Endodermal cell (in vitro differentiated cells): ENCODE results near the gene CNTN6. TPM values are rescaled to one million over a fixed set of nuclear protein-coding genes. Genes with fewer than 3 reads are reported as not detected.

ENCODE experiments used
- DNase-seq: peaks from one replicate; pipeline ENCODE4 v3.0.0-alpha.2; 2017
- H3K27ac ChIP-seq: 2 replicates; pipeline ENCODE4 v1.5.1; 2013; ENCODE audit warnings: mild to moderate bottlenecking, low read depth, low read length, moderate library complexity
- H3K27me3 ChIP-seq: 2 replicates; pipeline ENCODE4 v1.6.1; 2013; ENCODE audit warnings: mild to moderate bottlenecking, low read length, moderate library complexity; ENCODE audit not compliant: insufficient read depth, control insufficient read depth, poor library complexity, severe bottlenecking
- H3K36me3 ChIP-seq: 2 replicates; pipeline ENCODE4 v1.7.0; 2013; ENCODE audit warnings: mild to moderate bottlenecking, low read length, moderate library complexity; ENCODE audit not compliant: control insufficient read depth, insufficient read depth
- H3K4me1 ChIP-seq: one replicate; pipeline ENCODE4 v1.7.0; 2013; ENCODE audit warnings: low read length; ENCODE audit not compliant: control insufficient read depth, insufficient read depth
- H3K4me3 ChIP-seq: 2 replicates; pipeline ENCODE4 v1.5.1; 2013; ENCODE audit warnings: mild to moderate bottlenecking, low read length, moderate library complexity
- H3K9ac ChIP-seq: 2 replicates; pipeline ENCODE4 v1.6.1; 2013; ENCODE audit warnings: mild to moderate bottlenecking, low read length, moderate library complexity; ENCODE audit not compliant: poor library complexity, severe bottlenecking; ENCODE audit errors: extremely low read depth
- H3K9me3 ChIP-seq: 2 replicates; pipeline ENCODE4 v1.6.1; 2013; ENCODE audit warnings: mild to moderate bottlenecking, low read length, moderate library complexity; ENCODE audit not compliant: control insufficient read depth
- H3K27ac Mint-ChIP-seq: 2 replicates; pipeline ENCODE4 v1.8.0; 2020; ENCODE audit warnings: mixed read lengths
- H3K27me3 Mint-ChIP-seq: 2 replicates; pipeline ENCODE4 v1.8.0; 2021; ENCODE audit warnings: mild to moderate bottlenecking, mixed read lengths; ENCODE audit not compliant: insufficient read depth
- H3K36me3 Mint-ChIP-seq: 2 replicates; pipeline ENCODE4 v1.8.0; 2020; ENCODE audit warnings: low read depth, mixed read lengths
- H3K4me1 Mint-ChIP-seq: 2 replicates; pipeline ENCODE4 v1.8.0; 2020; ENCODE audit warnings: mixed read lengths
- H3K4me3 Mint-ChIP-seq: 2 replicates; pipeline ENCODE4 v1.8.0; 2020; ENCODE audit warnings: mild to moderate bottlenecking, moderate library complexity, mixed read lengths
- H3K9me3 Mint-ChIP-seq: 2 replicates; pipeline ENCODE4 v1.8.0; 2020; ENCODE audit warnings: mild to moderate bottlenecking, mixed read lengths
- WGBS, 2 experiments: methylation state at CpG; one replicate each; pipeline versions ENCODE4 v1.1.5 to v1.1.7; 2013; ENCODE audit warnings: missing lambda C conversion rate in 2 of 2, mixed read lengths in 1 of 2; ENCODE audit not compliant: insufficient coverage in 1 of 2, insufficient read length in 1 of 2; 5-methylcytosine and 5-hydroxymethylcytosine counted together
- total RNA-seq, 2 donors: library from RNA; stranded (reverse); fragmentation: NEBNext Ultra II Directional in 1 of 2; extraction: Animal tissue kit (Norgen Biotek cat#: 25700) in 1 of 2; gene quantifications; 2 replicates in 1 of 2; 3 replicates in 1 of 2; pipeline ENCODE4 v1.2.1, GENCODE V29; 2021
- TF ChIP-seq, protein P1 (sequence below): fragments of 200-600 bp; sonication (generic); conservative IDR thresholded peaks from 2 replicates; pipeline ENCODE4 v1.5.0; 2021; ENCODE audit warnings: antibody characterized with exemption, mild to moderate bottlenecking

Gene CNTN6
- total RNA-seq, 2 donors from 2014 or later, result 0.31 to 0.51 TPM

DNA sequence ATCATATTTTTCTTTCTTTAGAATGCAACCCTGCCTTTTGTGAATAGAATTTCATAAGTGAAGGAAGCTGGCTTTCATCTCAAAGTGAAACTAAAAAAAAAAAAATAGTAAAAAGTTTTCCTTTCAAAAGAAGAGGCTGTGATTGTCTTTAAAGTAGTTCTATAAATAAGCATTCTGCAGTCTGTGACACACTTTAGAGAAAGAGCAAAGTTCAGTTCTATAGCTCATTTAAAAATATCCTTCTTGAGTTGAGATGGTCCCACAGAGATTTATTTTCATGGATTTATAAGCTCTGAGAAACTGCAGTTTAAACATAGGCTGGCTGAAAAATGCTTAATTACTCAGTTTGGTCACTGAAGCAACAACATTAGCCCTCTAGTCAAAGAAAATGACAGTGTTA is 36.1 kb upstream of the CNTN6 start:
- no peak overlapping the region for H3K27ac Mint-ChIP-seq
- H3K4me3 Mint-ChIP-seq, result no peak overlapping the region
- H3K36me3 Mint-ChIP-seq, result no peaks in the 10 kb centered on the region
- no peaks in the 10 kb centered on the region for H3K27me3 ChIP-seq
- no peaks in the 10 kb centered on the region for H3K9me3 Mint-ChIP-seq
- no peak overlapping the region for H3K9ac ChIP-seq
- no peaks in the 10 kb centered on the region for H3K4me1 ChIP-seq
- no peak for DNase-seq
- TF ChIP-seq, protein P1, sequence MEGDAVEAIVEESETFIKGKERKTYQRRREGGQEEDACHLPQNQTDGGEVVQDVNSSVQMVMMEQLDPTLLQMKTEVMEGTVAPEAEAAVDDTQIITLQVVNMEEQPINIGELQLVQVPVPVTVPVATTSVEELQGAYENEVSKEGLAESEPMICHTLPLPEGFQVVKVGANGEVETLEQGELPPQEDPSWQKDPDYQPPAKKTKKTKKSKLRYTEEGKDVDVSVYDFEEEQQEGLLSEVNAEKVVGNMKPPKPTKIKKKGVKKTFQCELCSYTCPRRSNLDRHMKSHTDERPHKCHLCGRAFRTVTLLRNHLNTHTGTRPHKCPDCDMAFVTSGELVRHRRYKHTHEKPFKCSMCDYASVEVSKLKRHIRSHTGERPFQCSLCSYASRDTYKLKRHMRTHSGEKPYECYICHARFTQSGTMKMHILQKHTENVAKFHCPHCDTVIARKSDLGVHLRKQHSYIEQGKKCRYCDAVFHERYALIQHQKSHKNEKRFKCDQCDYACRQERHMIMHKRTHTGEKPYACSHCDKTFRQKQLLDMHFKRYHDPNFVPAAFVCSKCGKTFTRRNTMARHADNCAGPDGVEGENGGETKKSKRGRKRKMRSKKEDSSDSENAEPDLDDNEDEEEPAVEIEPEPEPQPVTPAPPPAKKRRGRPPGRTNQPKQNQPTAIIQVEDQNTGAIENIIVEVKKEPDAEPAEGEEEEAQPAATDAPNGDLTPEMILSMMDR, result no peak
- no peak overlapping the region for H3K4me3 ChIP-seq
- H3K36me3 ChIP-seq, result no peaks in the 10 kb centered on the region
- H3K27me3 Mint-ChIP-seq, result peaks cover 3% of the 10 kb centered on the region
- H3K4me1 Mint-ChIP-seq, result no peaks in the 10 kb centered on the region
- peaks cover 45% of the 10 kb centered on the region for H3K9me3 ChIP-seq
- H3K27ac ChIP-seq, result no peak overlapping the region

DNA sequence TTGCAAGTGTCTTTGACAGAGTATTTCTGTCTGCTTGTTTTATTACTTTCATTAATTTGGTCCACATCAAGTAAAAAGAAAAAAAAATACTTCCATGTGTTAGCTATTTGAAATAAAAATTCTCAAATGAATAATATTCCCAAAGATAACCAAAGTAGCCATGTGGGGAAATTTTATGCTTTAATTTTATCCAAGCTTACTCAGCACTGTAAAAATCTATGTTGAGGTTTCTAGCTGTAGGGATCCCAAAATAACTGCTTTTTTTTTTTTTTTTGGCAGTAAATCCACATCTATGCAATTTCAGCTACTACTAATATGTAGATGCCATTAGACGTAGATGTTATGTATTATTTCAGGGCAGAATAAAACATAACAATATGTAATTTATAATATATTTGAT is 35.4 kb upstream of the CNTN6 start:
- no peak overlapping the region for H3K4me3 Mint-ChIP-seq

DNA sequence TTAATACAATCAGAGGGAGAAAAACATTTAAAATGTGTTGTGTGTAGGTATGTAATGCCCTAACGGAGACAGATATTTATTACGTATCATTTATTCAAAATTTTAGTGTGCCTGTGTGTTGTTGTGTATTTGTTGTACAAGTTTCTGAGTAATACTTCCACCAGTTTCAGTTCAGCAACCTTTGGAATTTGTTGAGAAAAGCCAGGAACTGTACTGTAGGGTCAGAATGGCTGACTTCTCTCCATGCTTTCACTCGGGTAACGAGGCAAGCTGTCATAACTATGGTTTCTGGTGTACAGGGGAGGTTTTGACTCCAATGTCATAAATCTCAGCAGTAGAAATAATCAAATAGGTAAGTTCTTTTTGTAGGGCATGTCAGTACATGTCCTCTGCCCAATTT is 23.8 kb upstream of the CNTN6 start:
- TF ChIP-seq, protein P1, result no peak
- WGBS, 2 experiments, result 91% methylated on average over 4 of the region's 4 CpGs; no CpG with 5 or more reads in 1 of the 2 experiments

More for the DNA sequence above, 35.4 kb upstream of the CNTN6 start:
- no peaks in the 10 kb centered on the region for H3K36me3 ChIP-seq
- WGBS, 2 experiments, result no CpG with 5 or more reads among the region's 1 CpG
- H3K4me1 ChIP-seq, result no peaks in the 10 kb centered on the region
- Mint-ChIP-seq H3K36me3 (no peaks in the 10 kb centered on the region), H3K27ac (no peak overlapping the region), H3K4me1 (no peaks in the 10 kb centered on the region), H3K27me3 (peaks cover 3% of the 10 kb centered on the region), H3K9me3 (no peaks in the 10 kb centered on the region)
- H3K9ac ChIP-seq, result no peak overlapping the region
- H3K27me3 ChIP-seq, result no peaks in the 10 kb centered on the region
- H3K9me3 ChIP-seq, result peaks cover 38% of the 10 kb centered on the region
- H3K27ac ChIP-seq, result no peak overlapping the region
- DNase-seq, result no peak
- H3K4me3 ChIP-seq, result no peak overlapping the region
- TF ChIP-seq, protein P1, result no peak

More for the DNA sequence above, 23.8 kb upstream of the CNTN6 start:
- no peaks in the 10 kb centered on the region for H3K4me1 Mint-ChIP-seq
- Histone ChIP-seq H3K9ac (no peak overlapping the region), H3K27me3 (no peaks in the 10 kb centered on the region), H3K9me3 (peaks cover 51% of the 10 kb centered on the region), H3K4me1 (no peaks in the 10 kb centered on the region), H3K27ac (no peak overlapping the region), H3K36me3 (no peaks in the 10 kb centered on the region), H3K4me3 (no peak overlapping the region)
- no peaks in the 10 kb centered on the region for H3K27me3 Mint-ChIP-seq
- no peaks in the 10 kb centered on the region for H3K9me3 Mint-ChIP-seq
- H3K27ac Mint-ChIP-seq, result no peak overlapping the region
- H3K36me3 Mint-ChIP-seq, result no peaks in the 10 kb centered on the region
- no peak overlapping the region for H3K4me3 Mint-ChIP-seq
- DNase-seq, result no peak
